ENCODE results near the gene TMPRSS11E.
"Not testable (repeated sequence)": the region's sequence is repeated elsewhere in the genome, so short reads cannot be mapped to it uniquely, and the experiment has no call there.

Gene TMPRSS11E, protein sequence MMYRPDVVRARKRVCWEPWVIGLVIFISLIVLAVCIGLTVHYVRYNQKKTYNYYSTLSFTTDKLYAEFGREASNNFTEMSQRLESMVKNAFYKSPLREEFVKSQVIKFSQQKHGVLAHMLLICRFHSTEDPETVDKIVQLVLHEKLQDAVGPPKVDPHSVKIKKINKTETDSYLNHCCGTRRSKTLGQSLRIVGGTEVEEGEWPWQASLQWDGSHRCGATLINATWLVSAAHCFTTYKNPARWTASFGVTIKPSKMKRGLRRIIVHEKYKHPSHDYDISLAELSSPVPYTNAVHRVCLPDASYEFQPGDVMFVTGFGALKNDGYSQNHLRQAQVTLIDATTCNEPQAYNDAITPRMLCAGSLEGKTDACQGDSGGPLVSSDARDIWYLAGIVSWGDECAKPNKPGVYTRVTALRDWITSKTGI

DNA sequence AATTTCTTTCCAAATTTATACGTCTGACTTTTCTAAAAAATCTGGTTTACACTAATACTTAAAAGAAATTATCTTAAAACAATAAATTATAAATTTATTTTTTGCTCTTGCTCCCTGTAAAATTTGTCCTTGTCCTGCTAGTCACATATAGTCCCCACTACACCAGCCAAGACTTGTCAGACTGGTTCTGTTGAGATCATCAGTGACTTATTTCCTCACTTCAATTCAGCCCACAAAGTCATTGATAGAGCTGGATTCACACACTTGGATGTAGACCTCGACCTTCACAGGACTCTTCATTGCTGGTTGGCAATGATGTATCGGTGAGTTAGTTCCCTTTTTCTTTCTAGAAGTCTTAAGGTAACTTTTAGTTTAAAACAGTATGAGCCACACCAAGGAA lies at the start of gene TMPRSS11E:
Gene TMPRSS11E, plus strand, starts transcription at position 263 of the 400 bp plus-strand sequence. Its CDS starts 50 bp downstream, at position 313.
- no peak for DNase-seq

DNA sequence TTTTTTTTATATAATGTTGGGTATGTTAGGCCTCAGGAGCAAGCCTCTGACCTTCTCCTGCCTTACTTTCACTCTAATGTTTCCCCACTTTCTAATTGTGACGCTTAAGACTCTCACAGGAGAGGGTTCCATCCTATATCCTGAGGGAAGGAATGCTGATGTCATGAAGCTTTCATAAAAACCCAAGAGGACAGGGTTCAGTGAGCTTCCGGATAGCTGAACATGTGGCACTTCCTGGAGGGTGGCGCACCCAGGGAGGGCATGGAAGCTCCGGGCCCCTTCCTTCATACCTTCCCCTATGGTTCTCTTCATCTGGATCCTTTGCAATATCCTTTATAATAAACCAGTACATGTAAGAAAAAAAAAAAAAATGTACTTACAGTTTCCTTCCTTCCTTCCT lies 48.0 kb upstream of the TMPRSS11E start:
- DNase-seq, result no peak

DNA sequence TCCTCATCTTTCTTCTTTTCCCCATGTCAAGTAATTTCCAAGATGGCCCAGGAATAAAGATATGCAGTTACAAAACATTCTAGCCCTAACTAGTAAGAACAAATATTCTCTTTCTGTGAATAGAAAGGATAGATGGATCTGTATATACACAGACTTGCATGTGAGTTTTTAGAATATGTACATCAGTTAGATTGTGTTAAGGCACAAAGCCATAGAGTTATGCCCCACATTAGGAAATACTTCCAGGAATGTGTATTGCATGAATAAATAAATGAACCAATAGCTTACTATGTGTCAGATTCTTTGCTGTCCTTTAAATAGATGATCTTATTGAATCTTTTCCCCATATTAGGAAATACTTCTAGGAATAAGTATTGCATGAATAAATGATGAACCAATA lies 46.0 kb upstream of the TMPRSS11E start:
- no peak for DNase-seq

- DNase-seq, result no peak
Measured at GRCh38 chr4:68404153-68404552, 43.1 kb upstream of the TMPRSS11E start.

- DNase-seq, result not testable (repeated sequence)
Measured at GRCh38 chr4:68405718-68406478, 41.4 kb upstream of the TMPRSS11E start.

GRCh38 chr4:68406479-68406859 lies 40.8 kb upstream of the TMPRSS11E start:
- no peak for DNase-seq

DNA sequence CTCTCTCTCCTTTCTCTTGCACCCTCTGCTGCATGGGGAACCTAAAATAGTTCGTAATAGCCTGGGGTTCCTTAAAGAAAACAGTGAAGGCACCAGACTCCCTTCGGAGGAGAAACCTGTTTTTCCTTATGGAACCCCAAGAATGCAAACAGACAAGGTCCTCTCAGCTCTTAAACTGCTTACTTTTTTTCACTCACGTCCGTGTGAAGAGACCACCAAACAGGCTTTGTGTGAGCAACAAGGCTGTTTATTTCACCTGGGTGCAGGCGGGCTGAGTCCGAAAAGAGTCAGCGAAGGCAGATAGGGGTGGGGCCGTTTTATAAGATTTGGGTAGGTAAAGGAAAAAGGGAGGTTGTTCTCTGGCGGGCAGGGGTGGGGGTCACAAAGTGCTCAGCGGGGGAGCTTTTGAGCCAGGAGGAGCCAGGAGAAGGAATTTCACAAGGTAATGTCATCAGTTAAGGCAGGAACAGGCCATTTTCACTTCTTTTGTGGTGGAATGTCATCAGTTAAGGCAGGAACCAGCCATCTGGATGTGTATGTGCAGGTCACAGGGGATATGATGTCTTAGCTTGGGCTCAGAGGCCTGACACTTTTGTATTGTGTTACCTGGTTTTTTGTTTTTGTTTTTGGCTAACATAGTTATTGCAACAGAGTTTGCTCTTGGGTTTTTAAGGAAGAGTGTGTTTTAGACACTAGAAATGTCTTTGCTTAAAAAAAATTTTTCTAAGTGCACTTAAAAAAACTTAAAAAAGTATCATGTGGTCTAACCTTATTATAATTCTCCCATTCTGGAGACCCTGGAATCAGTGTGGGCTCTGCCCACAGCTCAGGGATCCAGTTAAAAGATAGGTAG lies 40.0 kb upstream of the TMPRSS11E start:
- DNase-seq, result not testable (repeated sequence)

GRCh38 chr4:68407868-68408190 lies 39.4 kb upstream of the TMPRSS11E start:
- DNase-seq, result no peak

GRCh38 chr4:68410149-68410548 lies 37.1 kb upstream of the TMPRSS11E start:
- no peak for DNase-seq

DNA sequence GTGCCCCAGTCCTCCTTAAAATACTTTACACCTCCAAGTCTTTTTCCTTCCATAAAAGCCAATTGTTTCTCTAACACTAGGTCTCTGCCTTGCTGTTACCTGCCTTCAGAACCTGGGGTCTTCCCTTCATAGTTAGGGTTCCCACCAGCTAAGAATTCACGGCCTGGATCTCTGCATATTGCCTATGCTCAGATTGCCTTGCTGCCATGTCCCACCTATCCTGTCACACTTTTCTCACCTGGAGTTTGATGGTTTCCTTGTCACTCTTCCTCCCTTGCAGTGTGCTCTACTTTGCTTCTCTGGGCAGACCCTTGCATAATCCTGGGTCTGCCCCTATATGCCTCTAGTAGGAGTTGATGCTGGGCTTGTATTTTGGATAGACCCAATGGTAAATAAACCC lies 36.6 kb upstream of the TMPRSS11E start:
- DNase-seq, result no peak

- not testable (repeated sequence) for DNase-seq
Measured at GRCh38 chr4:68412031-68412430, 35.2 kb upstream of the TMPRSS11E start.

DNA sequence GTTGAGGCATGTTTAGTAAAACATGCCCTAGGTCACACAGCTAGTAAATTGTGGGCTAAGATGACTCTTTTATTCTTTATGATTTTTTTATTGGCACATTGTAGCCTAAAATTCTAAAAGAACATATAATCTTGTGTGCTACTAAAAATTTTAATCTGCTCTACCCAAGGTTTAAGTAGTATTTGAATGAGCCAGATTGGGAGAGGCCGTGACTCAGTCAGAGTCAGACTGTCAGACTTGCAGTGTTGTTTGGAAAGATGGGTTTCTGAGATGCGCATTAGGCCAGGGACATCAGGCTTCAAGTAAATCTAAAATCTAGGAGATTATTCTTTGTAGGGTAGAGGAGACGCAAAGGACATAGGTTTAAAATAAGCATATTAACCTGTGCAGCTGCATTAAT lies 30.7 kb upstream of the TMPRSS11E start:
- DNase-seq, result no peak

DNA sequence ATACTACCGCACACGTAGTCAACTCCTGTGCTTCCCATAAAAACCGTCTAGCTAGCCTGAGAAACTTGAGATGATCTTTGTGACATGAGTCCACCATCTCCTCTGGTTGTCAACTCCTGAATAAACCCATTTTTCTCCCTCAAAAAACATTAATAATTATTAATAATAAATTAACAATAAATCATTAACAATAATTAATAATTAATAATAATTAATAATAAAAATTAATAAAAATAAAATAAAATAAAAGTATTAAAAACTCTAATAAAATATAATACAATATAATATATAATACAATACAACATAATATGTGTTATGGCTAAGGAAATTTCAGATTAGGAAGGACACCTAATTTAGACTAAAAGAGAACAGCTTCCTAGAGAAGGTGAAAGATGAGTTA lies 20.7 kb upstream of the TMPRSS11E start:
- no peak for DNase-seq

DNA sequence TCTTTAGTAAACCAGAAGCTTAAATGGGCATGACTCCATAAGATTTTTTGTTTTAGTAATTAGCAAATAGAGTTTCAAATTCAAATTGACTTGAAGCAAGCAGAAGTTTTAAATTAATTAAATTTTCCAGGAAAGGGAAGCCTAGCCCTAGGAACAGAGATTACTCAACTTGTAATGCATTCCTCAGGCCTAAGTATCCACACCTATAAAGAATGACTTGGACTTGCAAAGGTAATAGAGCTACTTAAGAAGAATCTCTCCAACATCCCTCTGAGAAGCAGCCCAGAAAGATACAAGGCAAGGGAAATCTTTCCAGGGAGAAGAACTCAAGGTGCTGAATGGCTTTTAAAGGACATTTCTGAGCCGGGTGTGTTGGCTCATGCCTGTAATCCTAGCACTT lies 16.9 kb upstream of the TMPRSS11E start:
- DNase-seq, result no peak

GRCh38 chr4:68432320-68432719 lies 14.9 kb upstream of the TMPRSS11E start:
- no peak for DNase-seq

DNA sequence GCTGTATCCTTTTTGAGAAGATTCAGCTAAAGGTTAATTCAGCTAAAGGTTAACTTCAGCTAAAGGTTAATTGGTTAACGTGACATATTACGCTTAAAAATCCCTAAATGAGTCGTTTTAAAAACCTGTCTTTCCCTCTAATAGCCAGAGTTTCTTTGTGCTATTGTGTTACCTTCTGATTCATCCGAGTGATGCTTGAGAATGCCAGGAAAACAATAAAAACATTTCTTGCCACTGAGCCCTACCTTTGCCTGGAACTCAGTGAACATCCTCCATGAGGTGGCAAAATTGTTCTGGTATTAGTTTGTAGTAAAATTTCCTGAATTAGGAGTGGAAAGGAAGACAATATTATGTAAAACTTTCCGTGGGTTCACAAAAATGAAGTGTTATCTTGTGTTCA lies 13.7 kb upstream of the TMPRSS11E start:
- no peak for DNase-seq

GRCh38 chr4:68434277-68434676 lies 13.0 kb upstream of the TMPRSS11E start:
- no peak for DNase-seq

DNA sequence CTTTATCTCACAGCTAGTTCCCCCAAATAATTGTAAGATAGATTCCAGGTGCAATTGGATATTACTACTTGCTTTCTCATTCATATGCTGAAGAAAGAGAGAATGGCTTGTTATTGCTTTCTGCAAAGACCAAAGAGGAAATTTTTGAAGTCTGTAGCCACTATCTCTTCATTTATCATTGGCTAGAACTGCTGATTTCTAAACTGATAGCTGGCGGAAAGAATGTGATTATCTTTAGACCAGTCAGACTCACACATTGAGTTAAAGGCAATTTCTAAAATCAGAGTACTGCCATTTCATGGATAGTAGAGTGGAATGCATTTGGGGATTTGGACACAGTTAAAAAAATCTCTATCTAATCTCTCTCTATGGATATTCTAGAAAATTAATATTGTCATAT lies 12.4 kb upstream of the TMPRSS11E start:
- no peak for DNase-seq

DNA sequence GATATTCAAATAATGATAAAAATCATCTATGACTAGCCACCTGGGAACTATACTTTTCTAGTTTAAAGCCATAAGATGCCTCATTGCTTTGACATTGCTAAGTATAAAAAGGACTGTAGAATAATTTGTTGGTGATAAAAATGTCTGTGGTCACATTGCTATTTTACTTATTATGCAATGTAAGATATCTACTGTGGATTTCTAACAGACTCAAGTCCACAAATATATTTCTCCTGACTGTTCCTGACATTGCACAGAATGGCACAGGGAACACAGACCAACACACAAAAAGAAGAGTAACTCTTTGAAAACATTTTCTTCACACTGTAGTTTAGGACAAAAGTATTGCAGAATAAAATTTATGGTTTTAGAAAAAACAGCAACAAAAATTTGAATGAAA lies 2.2 kb upstream of the TMPRSS11E start:
- DNase-seq, result no peak

- DNase-seq, result no peak
Measured at GRCh38 chr4:68451246-68452211, 4.3 kb downstream of the TMPRSS11E start.

GRCh38 chr4:68460085-68460484 lies 12.8 kb downstream of the TMPRSS11E start:
- DNase-seq, result no peak

DNA sequence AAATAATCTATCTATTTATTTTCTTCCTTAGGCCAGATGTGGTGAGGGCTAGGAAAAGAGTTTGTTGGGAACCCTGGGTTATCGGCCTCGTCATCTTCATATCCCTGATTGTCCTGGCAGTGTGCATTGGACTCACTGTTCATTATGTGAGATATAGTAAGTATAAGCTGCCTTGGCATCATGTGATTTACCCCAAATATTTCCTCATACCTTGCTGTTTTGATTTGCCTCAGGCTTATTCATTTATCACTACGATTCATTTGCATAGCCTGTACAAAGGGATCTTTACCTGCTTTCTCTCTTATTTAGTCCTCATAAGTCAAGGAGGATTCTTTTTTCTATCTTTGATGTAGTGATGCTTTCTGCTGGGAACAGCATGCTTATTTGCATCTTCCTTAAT lies 14.5 kb downstream of the TMPRSS11E start:
- no peak for DNase-seq

All from activated naive CD4-positive, alpha-beta T cell treated with Interleukin-2 at 50 U/mL for 16 hours (primary cell).